Testis (tissue), 2 donors: ENCODE measurements around the gene GPR155.

Experiments
- POLR2A ChIP-seq: fragments of 450-650 bp; IDR thresholded peaks from one replicate; pipeline ENCODE4 v1.6.1; 2017; ENCODE audit warnings: antibody characterized with exemption, mild to moderate bottlenecking, moderate library complexity
- TF ChIP-seq, protein P1 (sequence below), 3 experiments: fragments of 450-650 bp in 2 of 3; fragments of 200-600 bp in 1 of 3; sonication (generic) in 1 of 3; IDR thresholded peaks; one replicate each; pipeline ENCODE4 v1.5.1; 2016 to 2019; ENCODE audit warnings: antibody characterized with exemption in 3 of 3, mild to moderate bottlenecking in 2 of 3, moderate library complexity in 1 of 3

DNA sequence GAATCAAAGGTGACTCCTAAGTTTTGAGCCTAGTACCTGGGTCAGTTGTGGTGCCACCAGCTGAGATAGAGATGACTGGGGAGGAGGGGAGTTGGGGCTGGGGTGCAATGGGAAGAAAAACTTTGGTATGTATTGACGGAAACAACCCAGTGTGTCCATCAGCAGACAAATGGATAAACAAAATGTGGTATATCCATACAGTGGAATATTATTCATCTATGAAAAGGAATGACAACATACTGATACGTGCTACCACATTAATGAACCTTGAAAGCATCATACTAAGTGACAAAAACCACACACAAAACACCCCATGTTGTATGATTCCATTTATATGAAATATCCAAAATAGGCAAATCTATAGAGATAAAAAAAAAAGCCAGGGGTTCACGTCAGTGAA is 41.1 kb upstream of the GPR155 start:
- TF ChIP-seq POLR2A, result no peak
- TF ChIP-seq, protein P1, sequence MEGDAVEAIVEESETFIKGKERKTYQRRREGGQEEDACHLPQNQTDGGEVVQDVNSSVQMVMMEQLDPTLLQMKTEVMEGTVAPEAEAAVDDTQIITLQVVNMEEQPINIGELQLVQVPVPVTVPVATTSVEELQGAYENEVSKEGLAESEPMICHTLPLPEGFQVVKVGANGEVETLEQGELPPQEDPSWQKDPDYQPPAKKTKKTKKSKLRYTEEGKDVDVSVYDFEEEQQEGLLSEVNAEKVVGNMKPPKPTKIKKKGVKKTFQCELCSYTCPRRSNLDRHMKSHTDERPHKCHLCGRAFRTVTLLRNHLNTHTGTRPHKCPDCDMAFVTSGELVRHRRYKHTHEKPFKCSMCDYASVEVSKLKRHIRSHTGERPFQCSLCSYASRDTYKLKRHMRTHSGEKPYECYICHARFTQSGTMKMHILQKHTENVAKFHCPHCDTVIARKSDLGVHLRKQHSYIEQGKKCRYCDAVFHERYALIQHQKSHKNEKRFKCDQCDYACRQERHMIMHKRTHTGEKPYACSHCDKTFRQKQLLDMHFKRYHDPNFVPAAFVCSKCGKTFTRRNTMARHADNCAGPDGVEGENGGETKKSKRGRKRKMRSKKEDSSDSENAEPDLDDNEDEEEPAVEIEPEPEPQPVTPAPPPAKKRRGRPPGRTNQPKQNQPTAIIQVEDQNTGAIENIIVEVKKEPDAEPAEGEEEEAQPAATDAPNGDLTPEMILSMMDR (IDR thresholded peaks at IDR 0.05), result no peak
